ENCODE data around the gene RAD18.

The RAD18 gene

GRCh38 chr3:8959668-8960067, 3.6 kb downstream of the RAD18 start:
- H3K4me3 ChIP-seq (ENCODE audit: control insufficient read depth, low read depth, low read length) = no peak overlapping the region
- DNase-seq (ENCODE audit: low read depth) = no peak
- no peak for TF ChIP-seq CTCF (conservative IDR thresholded peaks at IDR 0.05; ENCODE audit: control insufficient read depth, insufficient read depth, low read depth, low read length)

GRCh38 chr3:8954938-8955763, 8.1 kb downstream of the RAD18 start:
- no peak for TF ChIP-seq CTCF (conservative IDR thresholded peaks at IDR 0.05; ENCODE audit: control insufficient read depth, insufficient read depth, low read depth, low read length)
- no peak overlapping the region for H3K4me3 ChIP-seq (ENCODE audit: control insufficient read depth, low read depth, low read length)
- DNase-seq (ENCODE audit: low read depth) = no peak

GRCh38 chr3:8953313-8953712, 10.0 kb downstream of the RAD18 start:
- no peak for TF ChIP-seq CTCF (conservative IDR thresholded peaks at IDR 0.05; ENCODE audit: control insufficient read depth, insufficient read depth, low read depth, low read length)
- H3K4me3 ChIP-seq (ENCODE audit: control insufficient read depth, low read depth, low read length) = no peak overlapping the region
- DNase-seq (ENCODE audit: low read depth) = no peak

- TF ChIP-seq CTCF (conservative IDR thresholded peaks at IDR 0.05; ENCODE audit: control insufficient read depth, insufficient read depth, low read depth, low read length) = no peak
- DNase-seq (ENCODE audit: low read depth) = no peak
- no peak overlapping the region for H3K4me3 ChIP-seq (ENCODE audit: control insufficient read depth, low read depth, low read length)
Observed at GRCh38 chr3:8952130-8952529, 11.1 kb downstream of the RAD18 start.

GRCh38 chr3:8945890-8946600, 17.2 kb downstream of the RAD18 start:
- no peak overlapping the region for H3K4me3 ChIP-seq (ENCODE audit: control insufficient read depth, low read depth, low read length)
- TF ChIP-seq CTCF (conservative IDR thresholded peaks at IDR 0.05; ENCODE audit: control insufficient read depth, insufficient read depth, low read depth, low read length) = no peak
- no peak for DNase-seq (ENCODE audit: low read depth)

GRCh38 chr3:8942746-8943488, 20.4 kb downstream of the RAD18 start:
- DNase-seq (ENCODE audit: low read depth) = no peak
- H3K4me3 ChIP-seq (ENCODE audit: control insufficient read depth, low read depth, low read length) = no peak overlapping the region
- TF ChIP-seq CTCF (conservative IDR thresholded peaks at IDR 0.05; ENCODE audit: control insufficient read depth, insufficient read depth, low read depth, low read length) = no peak
